GM23248 (cell line): Measurements from ENCODE around the gene TMEM263.

ENCODE experiments used
- EZH2 ChIP-seq: fragments of 200-600 bp; sonication (generic); IDR thresholded peaks from 2 replicates; pipeline ENCODE4 v1.6.1; 2018; ENCODE audit warnings: antibody characterized with exemption, mild to moderate bottlenecking; ENCODE audit not compliant: insufficient read depth, poor library complexity, severe bottlenecking
- EZH2phosphoT487 ChIP-seq: fragments of 200-600 bp; sonication (generic); IDR thresholded peaks from 2 replicates; pipeline ENCODE4 v1.6.1; 2018; ENCODE audit warnings: antibody characterized with exemption, moderate library complexity, mild to moderate bottlenecking, low read depth; ENCODE audit not compliant: insufficient read depth

GRCh38 chr12:106974511-106974910 lies 18.8 kb downstream of the TMEM263 start:
- TF ChIP-seq EZH2, result no peak
- no peak for TF ChIP-seq EZH2phosphoT487
